ENCODE measurements around the gene ATXN7L2.
"Not testable (repeated sequence)": the region's sequence is repeated elsewhere in the genome, so short reads cannot be mapped to it uniquely, and the experiment has no call there.

ATXN7L2 gene, protein sequence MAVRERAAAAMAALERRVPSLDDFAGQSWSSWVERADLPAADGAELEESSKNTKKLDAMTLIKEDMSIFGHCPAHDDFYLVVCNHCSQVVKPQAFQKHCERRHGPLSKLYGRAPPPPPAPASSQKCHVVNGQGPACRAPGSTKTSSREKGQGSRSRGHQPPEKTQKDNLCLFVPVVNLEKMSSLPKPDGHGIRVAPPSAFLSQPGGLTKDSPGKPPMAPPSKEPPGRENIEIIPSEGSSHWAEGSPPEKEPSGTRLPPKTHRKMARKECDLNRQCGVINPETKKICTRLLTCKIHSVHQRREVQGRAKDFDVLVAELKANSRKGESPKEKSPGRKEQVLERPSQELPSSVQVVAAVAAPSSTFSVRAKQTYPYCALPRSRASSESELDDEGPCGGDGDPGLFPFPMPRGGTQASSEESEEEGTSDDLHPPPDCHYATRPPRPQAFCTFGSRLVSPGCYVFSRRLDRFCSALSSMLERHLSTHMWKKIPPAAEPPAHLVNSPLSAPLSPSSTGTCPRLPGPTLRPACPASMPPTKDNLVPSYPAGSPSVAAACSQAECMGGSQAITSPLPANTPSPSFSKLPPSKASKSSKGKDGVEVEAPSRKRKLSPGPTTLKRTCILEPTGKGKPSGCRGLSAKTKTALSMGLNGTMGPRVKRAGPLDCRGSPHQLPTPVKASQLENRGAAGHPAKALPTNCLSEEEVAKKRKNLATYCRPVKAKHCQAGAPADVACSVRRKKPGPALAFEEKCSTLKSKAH
- 15.2 to 35.0 (median 25.6) reads per million in 9 experiments for total RNA-seq

DNA sequence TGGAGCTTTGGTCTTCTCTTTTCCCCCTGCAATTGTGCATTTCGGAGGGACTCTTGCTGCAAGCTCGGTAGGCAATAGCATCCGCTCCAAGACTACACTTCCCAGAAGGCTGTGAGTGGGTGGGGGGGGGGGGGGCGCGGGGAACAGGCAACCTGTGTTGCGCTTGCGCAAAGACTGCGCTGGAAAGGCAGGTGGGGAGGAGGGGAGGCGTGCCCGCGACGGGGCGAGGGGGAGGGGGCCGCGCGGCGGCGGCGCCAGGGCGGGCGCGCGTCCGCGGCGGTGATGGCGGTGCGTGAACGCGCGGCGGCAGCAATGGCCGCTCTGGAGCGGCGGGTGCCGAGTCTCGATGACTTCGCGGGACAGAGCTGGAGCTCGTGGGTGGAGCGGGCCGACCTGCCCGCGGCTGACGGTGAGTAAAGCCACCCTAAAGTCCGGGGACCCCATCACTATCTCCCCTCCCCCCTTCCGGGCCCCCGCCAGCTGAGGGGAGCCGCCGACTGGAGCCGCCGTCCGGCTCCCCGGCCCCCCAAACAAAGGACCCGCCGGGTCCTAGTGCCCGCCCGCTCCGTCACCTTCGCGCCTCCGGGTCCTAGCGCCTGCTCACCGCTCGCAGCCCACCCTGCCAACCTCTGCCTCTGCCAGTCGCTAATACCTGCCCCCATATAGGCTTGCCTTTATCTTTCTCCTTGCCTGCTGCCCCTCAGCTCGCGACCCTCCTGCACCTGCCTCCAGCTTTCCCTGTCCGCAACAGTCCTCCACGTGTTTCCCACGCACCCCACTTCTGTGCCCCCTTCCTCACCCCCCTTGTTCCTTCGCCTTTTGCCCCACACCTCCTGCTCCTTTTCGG is at the start of gene ATXN7L2:
TSS of gene ATXN7L2 (plus strand) at position 234 of the 847 bp plus-strand sequence. CDS start at position 283, 49 bp downstream.
- peak within 1 kb of the TSS; percentile 93 to 98 for H3K4me3 Mint-ChIP-seq
- peaks cover 18% of the 10 kb centered on the region for H3K36me3 Mint-ChIP-seq (ENCODE audit: insufficient read depth)
- H3K4me1 Mint-ChIP-seq (ENCODE audit: low read depth in 2 of 2): peaks cover 18 to 27% of the 10 kb centered on the region in 2 donors
- no peaks in the 10 kb centered on the region for H3K9me3 Mint-ChIP-seq
- DNase-seq: peak; percentile 82 to 87 (median 84)
- peak within 1 kb of the TSS; percentile 90 to 92 for H3K27ac Mint-ChIP-seq
- ATAC-seq (replicated peaks): peak; percentile 78
- H3K27me3 Mint-ChIP-seq: peaks cover 9 to 21% of the 10 kb centered on the region in 2 donors

DNA sequence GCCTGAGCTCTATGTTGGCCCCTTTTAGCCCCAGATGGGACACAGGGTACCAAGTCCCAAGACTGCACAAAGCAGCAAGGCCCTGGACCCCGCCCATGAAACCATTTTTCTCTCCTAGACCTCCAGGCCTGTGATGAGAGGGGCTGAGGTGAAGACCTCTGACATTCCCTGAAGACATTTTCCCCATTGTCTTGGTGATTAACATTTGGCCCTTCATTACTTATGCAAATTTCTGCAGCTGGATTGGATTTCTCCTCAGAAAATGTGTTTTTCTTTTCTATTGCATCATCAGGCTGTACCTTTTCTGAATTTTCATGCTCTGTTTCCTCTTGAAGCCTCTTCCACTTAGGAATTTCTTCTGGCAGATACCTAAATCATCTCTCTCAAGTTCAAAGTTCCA is 49.2 kb upstream of the ATXN7L2 start:
- H3K27me3 Mint-ChIP-seq: peaks cover 9 to 26% of the 10 kb centered on the region in 2 donors
- H3K9me3 Mint-ChIP-seq: no peaks in the 10 kb centered on the region
- DNase-seq: no peak
- no peaks in the 10 kb centered on the region for H3K4me1 Mint-ChIP-seq (ENCODE audit: low read depth in 2 of 2)
- no peak overlapping the region for H3K27ac Mint-ChIP-seq
- no peaks in the 10 kb centered on the region for H3K36me3 Mint-ChIP-seq (ENCODE audit: insufficient read depth)
- H3K4me3 Mint-ChIP-seq: no peak overlapping the region
- no peak for ATAC-seq (replicated peaks)

DNA sequence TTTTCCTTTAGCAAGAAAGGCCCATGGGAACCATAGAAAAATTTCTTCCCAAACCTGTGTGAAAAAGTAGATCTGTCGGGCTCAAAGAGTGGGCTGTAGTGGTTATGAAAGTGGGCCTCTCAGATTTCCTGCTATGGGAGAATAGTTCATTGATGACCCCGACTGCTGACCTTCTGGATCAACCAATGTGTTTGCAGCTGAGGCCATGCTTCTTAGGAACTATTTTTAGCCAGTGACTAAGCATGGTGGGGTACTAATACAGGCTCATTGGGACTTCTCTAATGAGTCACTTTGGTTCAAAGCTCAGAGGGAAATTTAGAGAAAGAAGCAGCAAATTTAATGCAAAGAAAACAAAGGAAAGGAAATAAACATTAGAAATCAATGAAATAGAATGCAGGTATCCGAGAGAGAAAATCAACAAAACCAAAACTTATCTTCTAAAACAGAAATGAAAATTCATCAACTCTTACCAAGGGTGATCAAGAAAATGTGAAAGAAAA is 44.9 kb upstream of the ATXN7L2 start:
- Mint-ChIP-seq H3K27ac (no peak overlapping the region), H3K9me3 (no peaks in the 10 kb centered on the region), H3K27me3 (peaks cover 9 to 16% of the 10 kb centered on the region in 2 donors), H3K4me3 (no peak overlapping the region), H3K36me3 (ENCODE audit: insufficient read depth) (no peaks in the 10 kb centered on the region), H3K4me1 (ENCODE audit: low read depth in 2 of 2) (no peaks in the 10 kb centered on the region)
- ATAC-seq (replicated peaks) (no peak), DNase-seq (no peak)

DNA sequence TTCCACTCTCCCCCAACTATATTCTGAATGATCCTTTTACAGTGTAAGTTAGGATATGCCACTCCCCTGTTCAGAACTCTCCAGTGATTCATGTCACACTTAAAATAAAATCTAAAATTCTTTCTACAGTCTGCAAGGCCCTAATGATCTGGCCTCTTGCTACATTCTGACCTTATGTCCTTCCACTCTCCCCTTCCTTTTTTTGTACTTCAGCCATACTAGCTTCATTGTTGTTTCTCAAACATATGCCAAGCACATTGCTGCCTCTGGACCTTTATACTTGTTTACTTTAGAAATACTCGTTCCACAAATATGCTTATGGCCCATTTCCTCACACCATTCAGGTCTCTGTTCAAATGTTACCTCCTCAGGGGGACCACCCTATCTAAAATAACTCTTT is 42.6 kb upstream of the ATXN7L2 start:
- DNase-seq: no peak
- Mint-ChIP-seq H3K4me1 (ENCODE audit: low read depth in 2 of 2) (no peaks in the 10 kb centered on the region), H3K9me3 (no peaks in the 10 kb centered on the region), H3K4me3 (no peak overlapping the region), H3K36me3 (ENCODE audit: insufficient read depth) (no peaks in the 10 kb centered on the region), H3K27ac (no peak overlapping the region), H3K27me3 (peaks cover 6 to 11% of the 10 kb centered on the region in 2 donors)
- ATAC-seq (replicated peaks): no peak

DNA sequence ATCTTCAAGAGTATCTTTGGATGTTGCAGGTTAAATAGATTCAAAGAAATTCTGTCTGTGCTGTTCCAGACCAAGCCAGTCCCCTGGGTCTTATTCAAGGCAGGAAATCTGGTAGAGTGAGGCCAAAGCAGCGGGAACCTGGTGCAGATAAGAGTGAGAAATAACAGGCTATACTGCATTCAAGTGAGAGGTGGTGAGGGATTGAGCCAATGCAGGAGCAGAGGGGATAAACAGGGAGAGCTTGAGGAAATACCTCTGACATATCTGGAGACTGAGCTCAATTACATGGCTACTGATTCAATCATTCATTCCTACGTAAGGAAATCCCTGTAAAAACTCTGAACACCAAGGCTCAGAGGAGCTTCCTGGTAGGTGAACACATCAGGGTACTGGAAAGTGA is 40.2 kb upstream of the ATXN7L2 start:
- Mint-ChIP-seq H3K4me1 (ENCODE audit: low read depth in 2 of 2) (no peaks in the 10 kb centered on the region), H3K27ac (no peak overlapping the region), H3K4me3 (no peak overlapping the region), H3K9me3 (no peaks in the 10 kb centered on the region), H3K36me3 (ENCODE audit: insufficient read depth) (peaks cover 3% of the 10 kb centered on the region), H3K27me3 (peaks cover 16 to 26% of the 10 kb centered on the region in 2 donors)
- DNase-seq: no peak
- no peak for ATAC-seq (replicated peaks)

DNA sequence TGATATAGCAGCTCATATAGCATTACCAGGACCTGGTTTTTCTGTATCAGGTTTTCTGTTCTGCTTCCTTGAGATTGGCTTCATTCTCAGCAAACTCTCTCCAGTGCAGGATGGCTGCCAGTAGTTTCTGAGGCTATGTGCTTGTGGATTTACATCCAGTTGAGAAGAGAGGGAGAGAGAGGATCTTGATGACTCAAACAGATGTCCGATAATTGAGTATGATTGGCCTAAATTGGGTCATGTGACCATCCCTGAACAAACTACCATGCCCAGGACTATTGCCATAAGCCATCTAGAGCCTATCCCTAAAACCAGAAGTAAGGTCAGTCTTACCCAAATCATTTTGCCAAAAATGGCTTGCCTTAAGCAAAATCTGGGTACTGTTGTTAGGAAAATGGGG is 39.4 kb upstream of the ATXN7L2 start:
- Mint-ChIP-seq H3K4me1 (ENCODE audit: low read depth in 2 of 2) (no peaks in the 10 kb centered on the region), H3K36me3 (ENCODE audit: insufficient read depth) (peaks cover 5% of the 10 kb centered on the region), H3K4me3 (no peak overlapping the region), H3K27ac (no peak overlapping the region), H3K27me3 (peaks cover 17 to 28% of the 10 kb centered on the region in 2 donors), H3K9me3 (no peaks in the 10 kb centered on the region)
- DNase-seq (no peak), ATAC-seq (replicated peaks) (no peak)

DNA sequence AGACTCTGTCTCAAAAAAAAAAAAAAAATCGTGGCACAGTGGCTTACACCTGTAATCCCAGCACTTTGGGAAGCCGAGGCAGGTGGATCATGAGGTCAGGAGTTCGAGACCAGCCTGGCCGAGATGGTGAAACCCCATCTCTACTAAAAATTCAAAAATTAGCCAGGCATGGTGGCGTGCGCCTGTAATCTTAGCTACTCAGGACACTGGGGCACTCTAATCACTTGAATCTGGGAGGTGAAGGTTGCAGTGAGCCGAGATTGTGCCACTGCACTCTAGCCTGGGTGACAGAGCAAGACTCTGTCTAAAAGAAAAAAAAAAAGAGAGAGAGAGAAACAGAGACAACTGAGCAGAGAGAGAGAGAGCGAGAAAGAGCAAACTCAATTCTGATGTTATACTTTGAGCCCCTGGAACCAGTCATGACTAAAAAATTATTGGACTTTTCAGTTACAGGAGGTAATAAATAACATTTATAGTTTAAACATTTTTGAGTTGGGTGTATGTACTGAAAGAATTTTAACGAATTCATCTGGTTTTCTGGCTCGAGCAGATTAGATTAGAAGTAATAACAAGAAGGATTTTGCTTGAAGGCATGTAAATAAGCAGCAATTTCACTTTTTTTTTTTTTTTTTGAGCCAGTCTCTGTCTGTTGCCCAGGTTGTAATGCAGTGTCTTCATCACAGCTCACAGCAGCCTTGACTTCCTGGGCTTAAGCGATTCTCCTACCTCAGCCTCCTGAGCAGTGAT is 37.6 kb upstream of the ATXN7L2 start:
- H3K36me3 Mint-ChIP-seq (ENCODE audit: insufficient read depth); H3K27ac Mint-ChIP-seq; ATAC-seq (replicated peaks); H3K4me1 Mint-ChIP-seq (ENCODE audit: low read depth in 2 of 2); H3K4me3 Mint-ChIP-seq; H3K9me3 Mint-ChIP-seq; DNase-seq: not testable (repeated sequence)
- peaks cover 33 to 46% of the 10 kb centered on the region in 2 donors for H3K27me3 Mint-ChIP-seq

DNA sequence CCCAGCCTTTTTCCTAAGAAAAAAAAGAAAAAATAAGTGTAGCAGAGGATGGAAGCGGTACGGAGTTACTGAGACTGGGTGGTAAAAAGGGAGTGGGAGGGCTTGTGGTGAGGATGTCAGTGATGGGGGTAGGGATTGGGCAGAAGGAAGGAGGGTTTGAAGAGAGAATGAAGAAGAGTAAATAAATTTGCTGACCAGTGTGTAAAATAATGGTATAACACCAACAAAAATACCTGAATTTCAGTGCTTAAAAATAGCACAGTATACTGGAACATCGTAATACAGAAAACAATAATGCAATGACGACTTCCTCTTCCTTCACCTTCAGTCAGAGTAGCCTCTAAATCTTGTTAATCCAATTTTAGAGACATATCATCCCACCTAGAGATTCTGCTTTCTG is 36.2 kb upstream of the ATXN7L2 start:
- ATAC-seq (replicated peaks) (no peak), DNase-seq (no peak)
- Mint-ChIP-seq H3K4me3 (no peak overlapping the region), H3K9me3 (no peaks in the 10 kb centered on the region), H3K27ac (no peak overlapping the region), H3K36me3 (ENCODE audit: insufficient read depth) (peaks cover 8% of the 10 kb centered on the region), H3K4me1 (ENCODE audit: low read depth in 2 of 2) (no peaks in the 10 kb centered on the region), H3K27me3 (peaks cover 41 to 59% of the 10 kb centered on the region in 2 donors)

DNA sequence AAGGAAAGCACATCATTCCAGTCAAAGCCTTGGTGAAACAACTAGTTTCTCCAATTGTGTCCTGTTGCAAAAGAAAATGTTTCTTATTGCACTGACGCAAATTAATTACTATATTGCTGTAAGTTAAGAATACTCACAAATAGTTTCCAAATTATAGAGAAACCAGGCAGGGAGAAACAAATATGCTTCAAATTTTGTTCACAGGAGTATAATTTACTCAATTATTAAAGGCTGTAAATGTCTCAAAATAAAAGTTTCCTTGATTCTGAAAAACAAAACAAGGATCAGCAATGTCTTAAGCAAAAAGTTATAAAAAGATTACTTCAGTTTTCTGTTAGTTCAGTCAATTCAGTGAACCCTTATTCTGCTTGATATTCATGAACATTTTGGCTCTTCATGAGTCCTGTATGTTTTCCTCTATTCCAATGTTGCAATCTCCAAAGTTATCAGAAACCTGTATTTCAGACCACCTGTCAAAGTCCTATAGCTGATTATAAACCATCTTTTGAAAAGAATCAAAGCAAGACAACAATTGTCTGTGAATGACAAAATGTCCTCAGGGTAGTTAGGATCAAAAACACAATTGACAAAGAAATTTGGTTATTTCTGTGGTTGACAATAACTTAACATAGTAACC is 29.1 kb upstream of the ATXN7L2 start:
- ATAC-seq (replicated peaks) (no peak), DNase-seq (no peak)
- Mint-ChIP-seq H3K4me3 (no peak overlapping the region), H3K27ac (no peak overlapping the region), H3K9me3 (no peaks in the 10 kb centered on the region), H3K27me3 (peaks cover 45 to 54% of the 10 kb centered on the region in 2 donors), H3K36me3 (ENCODE audit: insufficient read depth) (peaks cover under 1% of the 10 kb centered on the region), H3K4me1 (ENCODE audit: low read depth in 2 of 2) (no peaks in the 10 kb centered on the region)

DNA sequence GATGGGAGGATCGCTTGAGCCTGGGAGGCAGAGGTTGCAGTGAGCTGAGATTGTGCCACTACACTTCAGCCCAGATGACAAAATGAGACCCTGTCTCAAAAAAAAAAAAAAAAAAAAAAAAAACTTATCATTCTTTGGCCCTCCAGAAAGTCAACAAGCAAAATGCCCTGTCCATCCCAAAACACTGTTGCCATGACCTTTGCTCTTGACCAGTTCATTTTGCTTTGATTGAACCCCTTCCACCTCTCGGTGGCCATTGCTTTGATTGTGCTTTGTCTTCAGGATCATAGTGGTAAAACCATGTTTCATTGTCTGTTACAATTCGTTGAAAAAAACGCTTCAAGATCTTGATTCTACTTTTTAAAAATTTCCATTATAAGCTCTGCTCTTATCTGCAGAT is 25.9 kb upstream of the ATXN7L2 start:
- ATAC-seq (replicated peaks) (no peak), DNase-seq (no peak)
- no peaks in the 10 kb centered on the region for H3K9me3 Mint-ChIP-seq
- H3K4me3 Mint-ChIP-seq: no peak overlapping the region
- H3K27ac Mint-ChIP-seq: no peak overlapping the region
- peaks cover 41 to 45% of the 10 kb centered on the region in 2 donors for H3K27me3 Mint-ChIP-seq
- H3K36me3 Mint-ChIP-seq (ENCODE audit: insufficient read depth): no peaks in the 10 kb centered on the region
- H3K4me1 Mint-ChIP-seq (ENCODE audit: low read depth in 2 of 2): no peaks in the 10 kb centered on the region

DNA sequence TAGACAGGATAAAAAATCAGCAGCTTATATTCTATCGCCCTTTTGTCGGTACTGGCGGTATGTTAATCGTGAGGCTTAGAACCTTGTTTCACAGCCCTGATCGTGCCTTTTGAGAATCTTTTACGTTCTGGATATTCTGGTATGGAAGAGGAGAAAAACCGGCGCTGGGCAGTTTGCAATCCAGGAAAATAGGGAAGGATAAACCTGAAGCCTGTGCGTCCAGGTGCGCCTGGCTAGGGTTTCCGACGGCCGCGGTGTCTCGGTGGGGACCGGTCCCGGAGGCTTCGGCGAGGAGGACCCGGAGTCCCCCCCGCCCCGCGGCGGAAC is 17.6 kb upstream of the ATXN7L2 start:
- H3K27me3 Mint-ChIP-seq: peaks cover 83 to 89% of the 10 kb centered on the region in 2 donors
- ATAC-seq (replicated peaks): no peak
- no peak overlapping the region for H3K27ac Mint-ChIP-seq

More for the DNA sequence above, 17.6 kb upstream of the ATXN7L2 start:
- Mint-ChIP-seq H3K4me1 (ENCODE audit: low read depth in 2 of 2) (peaks cover 0 to 2% of the 10 kb centered on the region in 2 donors), H3K4me3 (peak overlapping the region; percentile 58 to 60), H3K36me3 (ENCODE audit: insufficient read depth) (no peaks in the 10 kb centered on the region), H3K9me3 (no peaks in the 10 kb centered on the region)
- no peak for DNase-seq
